LNCAP (cell line): ENCODE results near the gene PSAP.

ENCODE experiments used
- CTCF ChIP-seq: fragments of 450-650 bp; IDR thresholded peaks from 2 replicates; pipeline ENCODE4 v1.5.1; 2017; ENCODE audit warnings: mild to moderate bottlenecking

Gene PSAP

DNA sequence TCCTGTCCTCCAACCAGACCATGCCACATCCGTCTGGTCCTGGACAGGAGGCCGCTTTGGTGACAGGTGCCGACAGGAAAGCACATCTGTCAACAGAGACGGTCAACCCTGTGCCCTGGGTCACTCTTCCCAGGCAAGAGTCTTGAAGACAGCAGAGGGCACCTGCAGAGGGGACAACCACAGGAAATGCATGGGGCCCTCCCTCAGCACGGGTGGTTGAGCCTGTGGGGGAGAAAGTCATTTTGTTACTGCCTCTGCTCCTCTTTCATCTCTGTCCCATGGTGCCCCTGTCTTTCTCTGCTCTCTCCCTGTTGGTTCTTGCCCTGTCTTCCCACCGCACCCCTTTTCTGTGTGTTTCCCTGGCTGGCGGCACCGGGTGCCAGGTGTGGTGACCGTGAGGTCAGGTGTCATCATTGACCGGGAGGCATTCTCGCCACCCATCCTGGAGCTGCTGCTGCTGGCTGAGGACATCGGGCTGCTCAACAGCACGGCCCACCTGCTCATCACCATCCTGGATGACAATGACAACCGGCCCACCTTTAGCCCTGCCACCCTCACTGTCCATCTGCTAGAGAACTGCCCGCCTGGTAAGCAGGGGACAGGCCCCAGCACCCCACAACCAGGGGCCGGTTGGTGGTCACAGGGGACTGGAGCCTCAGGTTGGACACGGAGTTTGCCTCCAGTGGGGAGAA lies 60.2 kb downstream of the PSAP start:
- TF ChIP-seq CTCF = no peak

GRCh38 chr10:71789871-71790270 lies 61.2 kb downstream of the PSAP start:
- TF ChIP-seq CTCF = no peak

- TF ChIP-seq CTCF = no peak
Measured at GRCh38 chr10:71788954-71789353, 62.1 kb downstream of the PSAP start.

DNA sequence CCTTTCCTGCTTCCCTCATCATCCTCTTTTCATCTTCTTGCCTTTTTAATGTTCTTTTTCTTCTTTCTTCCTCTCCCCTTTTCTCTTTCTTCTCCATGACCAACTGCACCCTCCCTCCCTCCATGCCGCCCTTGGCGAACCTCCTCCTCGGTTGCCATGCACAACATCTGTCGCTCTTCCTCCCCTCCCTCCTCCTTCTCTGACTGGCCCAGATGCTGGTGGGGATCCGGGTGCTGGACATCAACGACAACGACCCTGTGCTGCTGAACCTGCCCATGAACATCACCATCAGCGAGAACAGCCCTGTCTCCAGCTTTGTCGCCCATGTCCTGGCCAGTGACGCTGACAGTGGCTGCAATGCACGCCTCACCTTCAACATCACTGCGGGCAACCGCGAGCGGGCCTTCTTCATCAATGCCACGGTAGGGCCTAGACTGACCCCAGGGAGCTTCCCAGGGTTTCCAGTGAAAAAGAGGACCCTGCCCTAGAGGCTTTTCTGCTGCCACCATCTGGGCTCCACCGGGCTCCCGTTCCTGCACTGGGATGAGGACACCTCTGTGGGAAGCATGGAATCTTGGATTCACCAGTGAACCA lies 66.3 kb downstream of the PSAP start:
- no peak for TF ChIP-seq CTCF

- TF ChIP-seq CTCF = no peak
Measured at GRCh38 chr10:71783917-71784678, 67.0 kb downstream of the PSAP start.

- TF ChIP-seq CTCF = no peak
Measured at GRCh38 chr10:71782917-71783490, 68.0 kb downstream of the PSAP start.

GRCh38 chr10:71782221-71782916 lies 68.7 kb downstream of the PSAP start:
- TF ChIP-seq CTCF = no peak
